Activated CD8-positive, alpha-beta memory T cell treated with anti-CD3 and anti-CD28 coated beads for 24 hours (primary cell): ENCODE results near the gene ANKS1A.

Experiments
- DNase-seq: peaks from one replicate; pipeline ENCODE4 v3.0.0-alpha.2; 2020

The ANKS1A gene

GRCh38 chr6:35026434-35027222 is 137.6 kb downstream of the ANKS1A start:
- DNase-seq = no peak

- no peak for DNase-seq
These were observed 138.8 kb downstream of the ANKS1A start for GRCh38 chr6:35027807-35028206.

- no peak for DNase-seq
These were observed 140.0 kb downstream of the ANKS1A start for GRCh38 chr6:35028781-35029769.

- DNase-seq = no peak
These were observed 141.0 kb downstream of the ANKS1A start for GRCh38 chr6:35030099-35030498.

- no peak for DNase-seq
These were observed 142.8 kb downstream of the ANKS1A start for GRCh38 chr6:35031611-35032529.

GRCh38 chr6:35033683-35034082 is 144.6 kb downstream of the ANKS1A start:
- DNase-seq = no peak

GRCh38 chr6:35034411-35035191 is 145.5 kb downstream of the ANKS1A start:
- no peak for DNase-seq

- DNase-seq = no peak
These were observed 146.5 kb downstream of the ANKS1A start for GRCh38 chr6:35035481-35036030.

- no peak for DNase-seq
These were observed 147.2 kb downstream of the ANKS1A start for GRCh38 chr6:35036059-35036827.

GRCh38 chr6:35036828-35037663 is 148.0 kb downstream of the ANKS1A start:
- DNase-seq = no peak

- DNase-seq = no peak
These were observed 148.6 kb downstream of the ANKS1A start for GRCh38 chr6:35037664-35038038.

GRCh38 chr6:35038076-35038475 is 149.0 kb downstream of the ANKS1A start:
- DNase-seq = no peak

GRCh38 chr6:35040398-35040797 is 151.3 kb downstream of the ANKS1A start:
- DNase-seq = no peak

- DNase-seq = no peak
These were observed 152.2 kb downstream of the ANKS1A start for GRCh38 chr6:35041086-35041861.

GRCh38 chr6:35042031-35042815 is 153.2 kb downstream of the ANKS1A start:
- DNase-seq = no peak

GRCh38 chr6:35043381-35044130 is 154.5 kb downstream of the ANKS1A start:
- DNase-seq = no peak

GRCh38 chr6:35044145-35044745 is 155.2 kb downstream of the ANKS1A start:
- no peak for DNase-seq
